Lung (tissue), 12 donors: Measurements from ENCODE around the gene GNPDA1. TPM values are rescaled to one million over a fixed set of nuclear protein-coding genes. Genes with fewer than 3 reads are reported as not detected.

ENCODE experiments used
- ATAC-seq: fragments of 200-7000 bp; cut with Tn5 transposase; one replicate; pipeline ENCODE4 v1.9.1; 2020; ENCODE audit warnings: moderate number of reproducible peaks; ENCODE audit not compliant: insufficient read depth, low FRiP score
- DNase-seq, 3 donors: peaks; one replicate each; pipeline ENCODE4 v3.0.0-alpha.2; 2013 to 2017
- H3K27ac ChIP-seq, 2 donors: one replicate each; pipeline ENCODE4 v1.5.1; 2013; ENCODE audit warnings: mild to moderate bottlenecking in 2 of 2, moderate library complexity in 2 of 2, control low read depth in 1 of 2, inconsistent platforms in 1 of 2, low read depth in 1 of 2, low read length in 1 of 2
- H3K27me3 ChIP-seq, 3 donors: one replicate each; pipeline ENCODE4 v1.5.1; 2013; ENCODE audit warnings: low read length in 2 of 3; ENCODE audit not compliant: control insufficient read depth in 3 of 3, insufficient read depth in 3 of 3
- H3K36me3 ChIP-seq, 4 donors: one replicate each; pipeline ENCODE4 v1.5.1; 2013; ENCODE audit warnings: low read length in 4 of 4, mild to moderate bottlenecking in 1 of 4, moderate library complexity in 1 of 4; ENCODE audit not compliant: control insufficient read depth in 4 of 4, insufficient read depth in 4 of 4
- H3K4me1 ChIP-seq, 5 donors: one replicate each; pipeline ENCODE4 v1.5.1; 2013; ENCODE audit warnings: low read length in 5 of 5, mild to moderate bottlenecking in 2 of 5, moderate library complexity in 1 of 5; ENCODE audit not compliant: control insufficient read depth in 5 of 5, insufficient read depth in 5 of 5
- H3K4me3 ChIP-seq: one replicate; pipeline ENCODE4 v1.5.1; 2013; ENCODE audit warnings: mild to moderate bottlenecking, control low read depth, moderate library complexity
- H3K9ac ChIP-seq, 2 donors: one replicate each; pipeline ENCODE4 v1.5.1; 2013; ENCODE audit warnings: low read length in 2 of 2, control low read depth in 1 of 2; ENCODE audit not compliant: insufficient read depth in 1 of 2
- H3K9me3 ChIP-seq, 4 donors: one replicate each; pipeline ENCODE4 v1.5.1; 2013; ENCODE audit warnings: low read length in 3 of 4, mild to moderate bottlenecking in 1 of 4, moderate library complexity in 1 of 4; ENCODE audit not compliant: control insufficient read depth in 4 of 4, insufficient read depth in 3 of 4
- CTCF ChIP-seq: IDR thresholded peaks from 2 replicates; pipeline ENCODE4 v1.5.1; 2012; ENCODE audit warnings: mild to moderate bottlenecking; ENCODE audit errors: control extremely low read depth, extremely low read depth
- whole genome bisulfite sequencing, 2 donors: extraction: QIAGEN DNeasy Blood & Tissue Kit; methylation state at CpG; one replicate each; pipeline ENCODE4 v1.1.7; 2013; 5-methylcytosine and 5-hydroxymethylcytosine counted together
- polyA plus RNA-seq, 2 donors: library from polyadenylated mRNA; stranded (reverse); fragments of 200-250 nt; gene quantifications; one replicate each; pipeline ENCODE4 v1.2.1, GENCODE V29; 2013
- total RNA-seq, 2 donors: library from RNA; depleted of rRNA in 1 of 2; stranded (reverse); fragments of >200 nt in 1 of 2; gene quantifications; one replicate each; pipeline ENCODE4 v1.2.1, GENCODE V29; 2014 to 2021
- donor health status: control.
- donor health status: control.
- donor health status: Bipolar disorder and iron deficiency.
- donor health status: healthy.
- donor health status: DM: yes; HTN: yes; CAD: no.

GNPDA1 gene
- total and polyA plus RNA-seq, 4 donors, result 23.3 to 51.4 (median 31.3) TPM

DNA sequence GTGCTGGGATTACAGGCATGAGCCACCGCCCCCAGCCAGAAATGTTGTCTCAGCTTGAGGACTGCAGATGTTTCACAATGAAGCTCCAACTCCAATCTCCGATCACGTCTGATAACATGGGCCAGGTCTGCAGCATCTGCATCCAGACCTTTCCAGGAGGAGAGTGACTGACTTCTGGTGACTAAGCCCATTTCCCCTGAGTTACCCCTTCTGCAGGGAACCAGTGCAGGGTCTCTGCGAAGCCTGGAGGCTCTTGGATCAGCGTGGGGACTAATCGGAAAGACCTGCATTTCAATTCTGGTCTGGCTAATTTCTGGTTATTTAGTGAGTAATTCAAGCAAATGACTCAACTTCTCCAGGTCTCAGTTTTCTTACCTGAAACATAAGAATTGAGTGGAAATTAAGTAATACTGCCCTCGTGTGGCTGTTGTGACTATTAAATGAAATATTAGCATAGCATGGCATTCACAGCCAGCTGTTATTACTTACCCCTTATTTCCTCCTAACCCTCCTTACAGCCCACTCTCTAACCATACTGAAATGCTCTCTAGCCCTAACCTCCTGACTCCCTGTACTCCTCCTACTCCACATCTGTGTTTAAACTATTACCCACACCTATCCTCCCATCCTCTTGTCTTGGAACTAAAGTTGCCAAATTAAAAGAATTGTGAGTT, 2.2 kb upstream of the GNPDA1 start:
- Histone ChIP-seq H3K27me3 (no peaks in the 10 kb centered on the region), H3K4me3 (no peak overlapping the region), H3K9ac (no peak overlapping the region), H3K4me1 (peaks cover 0 to 10% (median 5%) of the 10 kb centered on the region in 5 donors), H3K9me3 (peaks cover 0 to under 1% (median 0%) of the 10 kb centered on the region in 4 donors), H3K36me3 (no peaks in the 10 kb centered on the region), H3K27ac (peak overlapping the region in 1 of 2 donors; percentile 26)
- DNase-seq (peak in 2 of 3 donors; percentile 62 to 68), ATAC-seq (no peak)
- TF ChIP-seq CTCF, result peak; percentile 39
- 53 to 65% methylated on average over 7 of the region's 7 CpGs for WGBS, 2 donors

- Histone ChIP-seq H3K9ac (peak overlapping the region in 1 of 2 donors; percentile 91), H3K4me3 (no peak overlapping the region), H3K27me3 (no peaks in the 10 kb centered on the region), H3K9me3 (no peaks in the 10 kb centered on the region), H3K36me3 (no peaks in the 10 kb centered on the region), H3K27ac (no peak overlapping the region), H3K4me1 (peaks cover 0 to 10% (median 5%) of the 10 kb centered on the region in 5 donors)
- 85 to 91% methylated on average over 16 of the region's 16 CpGs for WGBS, 2 donors
- ATAC-seq (no peak), DNase-seq (peak in 1 of 3 donors; percentile 20)
- no peak for TF ChIP-seq CTCF
These were observed 1.1 kb upstream of the GNPDA1 start for GRCh38 chr5:142013734-142014521.

DNA sequence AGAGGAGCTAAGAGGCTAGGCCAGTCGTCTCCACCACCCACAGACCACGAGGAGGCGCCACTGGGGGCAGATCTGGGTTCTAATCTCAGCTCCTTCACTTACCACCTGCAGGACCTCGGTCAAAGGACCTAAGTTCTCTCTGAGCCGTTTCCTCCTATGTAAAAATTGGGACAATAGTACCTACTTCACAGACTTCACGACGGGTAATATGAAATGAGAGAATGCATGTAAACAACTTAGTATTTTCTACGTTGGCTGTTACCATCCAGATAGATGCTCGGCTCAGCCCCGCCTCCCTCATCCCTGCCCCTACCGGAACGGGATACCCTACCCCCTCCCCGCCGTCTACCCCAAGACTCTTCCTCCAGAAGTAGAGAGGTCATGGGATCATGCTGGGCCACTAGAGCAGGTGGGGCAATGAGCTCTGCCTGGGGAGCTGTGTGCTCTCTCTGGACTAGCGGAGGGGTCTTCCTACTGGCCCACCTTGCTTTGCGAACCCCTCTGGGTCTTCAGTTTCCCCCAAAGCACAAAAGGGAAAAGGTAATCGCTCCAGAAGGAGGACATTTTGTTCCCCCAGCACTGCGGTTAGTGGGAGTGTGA, 541 bp downstream of the GNPDA1 start:
- no peak for ATAC-seq
- WGBS, 2 donors, result 13 to 16% methylated on average over 18 of the region's 18 CpGs
- H3K9me3 ChIP-seq, result no peaks in the 10 kb centered on the region
- H3K4me3 ChIP-seq, result peak overlapping the region; percentile 68
- TF ChIP-seq CTCF, result no peak
- no peaks in the 10 kb centered on the region for H3K27me3 ChIP-seq
- peak overlapping the region; percentile 14 to 52 for H3K9ac ChIP-seq
- DNase-seq, result peak; percentile 25 to 29 (median 29)
- peak overlapping the region; percentile 54 to 82 for H3K27ac ChIP-seq
- peaks cover 0 to 4% (median 0%) of the 10 kb centered on the region in 4 donors for H3K36me3 ChIP-seq
- H3K4me1 ChIP-seq, result peaks cover 0 to 10% (median 5%) of the 10 kb centered on the region in 5 donors
